Activated CD8-positive, alpha-beta memory T cell treated with anti-CD3 and anti-CD28 coated beads, Interleukin-2, amount 10 ng/mL, durations not matched to agents 7 days and 5 days (primary cell): ENCODE data around the gene SLC6A4. TPM values are rescaled to one million over a fixed set of nuclear protein-coding genes. Genes with fewer than 3 reads are reported as not detected.

Source experiments
- ATAC-seq: fragments of 150-1000 bp; cut with Tn5 transposase; one replicate; pipeline ENCODE4 v1.10.0; 2021; ENCODE audit warnings: moderate library complexity
- CTCF ChIA-PET: fragments of 350-600 bp; sonication (Branson Sonifier 250); formaldehyde crosslinking; loops from one replicate; lab custom pipeline; 2021; ENCODE audit warnings: antibody characterized with exemption; lab: Charles Lee
- DNase-seq: peaks from one replicate; pipeline ENCODE4 v3.0.0-alpha.2; 2020
- H3K27ac Mint-ChIP-seq: one replicate; pipeline ENCODE4 v1.8.0; 2021; ENCODE audit warnings: mild to moderate bottlenecking, mixed read lengths
- H3K27me3 Mint-ChIP-seq: one replicate; pipeline ENCODE4 v1.8.0; 2021; ENCODE audit warnings: mixed read lengths
- H3K36me3 Mint-ChIP-seq: one replicate; pipeline ENCODE4 v1.8.0; 2021; ENCODE audit warnings: mild to moderate bottlenecking, mixed read lengths
- H3K4me1 Mint-ChIP-seq: one replicate; pipeline ENCODE4 v1.8.0; 2021; ENCODE audit warnings: mixed read lengths
- H3K4me3 Mint-ChIP-seq: one replicate; pipeline ENCODE4 v1.8.0; 2021; ENCODE audit warnings: mild to moderate bottlenecking, moderate library complexity, mixed read lengths
- H3K9me3 Mint-ChIP-seq: one replicate; pipeline ENCODE4 v1.8.0; 2022; ENCODE audit warnings: low read depth, mixed read lengths
- total RNA-seq, 2 experiments: library from RNA; stranded (reverse); gene quantifications; one replicate each; pipeline ENCODE4 v1.2.3, GENCODE V29; 2021

The SLC6A4 gene
- total RNA-seq, result under 1 TPM in 1 of 2 experiments, not detected in 1; 0.12 TPM

- Mint-ChIP-seq H3K4me3 (peak within 1 kb of the TSS; percentile 61), H3K9me3 (no peaks in the 10 kb centered on the region), H3K27ac (no peak within 1 kb of the TSS), H3K36me3 (peaks cover 1% of the 10 kb centered on the region), H3K27me3 (peaks cover 69% of the 10 kb centered on the region), H3K4me1 (peaks cover 27% of the 10 kb centered on the region)
- ATAC-seq, result peak; percentile 40
- no peak for DNase-seq
- CTCF ChIA-PET, result interaction anchor here (0.9 to 4.1 kb wide), 7 partner anchors 65 to 144 kb away, joined by 3 to 21 read pairs (median 9); no protein-coding TSS in a partner anchor
Measured at GRCh38 chr17:30235386-30236296, at the start of gene SLC6A4. Gene SLC6A4, minus strand, starts transcription at chr17:30235697. Its CDS starts 13,739 bp downstream, at chr17:30221958.

- ATAC-seq, result no peak
- H3K27ac Mint-ChIP-seq, result no peak overlapping the region
- no peak overlapping the region for H3K4me3 Mint-ChIP-seq
- H3K9me3 Mint-ChIP-seq, result no peaks in the 10 kb centered on the region
- DNase-seq, result no peak
- H3K36me3 Mint-ChIP-seq, result peaks cover 39% of the 10 kb centered on the region
- H3K27me3 Mint-ChIP-seq, result no peaks in the 10 kb centered on the region
- CTCF ChIA-PET, result interaction anchor here (0.7 to 1.0 kb wide), 2 partner anchors 57 to 169 kb away, joined by 3 to 4 read pairs; no protein-coding TSS in a partner anchor
- peaks cover 9% of the 10 kb centered on the region for H3K4me1 Mint-ChIP-seq
Measured at GRCh38 chr17:30279156-30279555, 43.7 kb upstream of the SLC6A4 start.

- Mint-ChIP-seq H3K27me3 (no peaks in the 10 kb centered on the region), H3K9me3 (no peaks in the 10 kb centered on the region)
- CTCF ChIA-PET, result interaction anchor here (0.7 to 1.6 kb wide), 6 partner anchors 13 to 176 kb away, joined by 3 to 8 read pairs (median 4); partner anchors contain the start of gene BLMH
Measured at GRCh38 chr17:30278032-30278431, 42.5 kb upstream of the SLC6A4 start.

GRCh38 chr17:30275911-30276310 is 40.4 kb upstream of the SLC6A4 start:
- H3K27ac Mint-ChIP-seq, result no peak overlapping the region
- H3K9me3 Mint-ChIP-seq, result no peaks in the 10 kb centered on the region
- DNase-seq (no peak), ATAC-seq (no peak)
- H3K4me1 Mint-ChIP-seq, result peaks cover 9% of the 10 kb centered on the region
- H3K4me3 Mint-ChIP-seq, result no peak overlapping the region
- no peaks in the 10 kb centered on the region for H3K27me3 Mint-ChIP-seq
- CTCF ChIA-PET, result no interaction called here
- H3K36me3 Mint-ChIP-seq, result peaks cover 48% of the 10 kb centered on the region

More at GRCh38 chr17:30278032-30278431, 42.5 kb upstream of the SLC6A4 start:
- H3K27ac Mint-ChIP-seq, result no peak overlapping the region
- ATAC-seq (no peak), DNase-seq (no peak)
- H3K4me3 Mint-ChIP-seq, result no peak overlapping the region
- peaks cover 41% of the 10 kb centered on the region for H3K36me3 Mint-ChIP-seq
- H3K4me1 Mint-ChIP-seq, result peaks cover 9% of the 10 kb centered on the region

GRCh38 chr17:30274887-30275286 is 39.4 kb upstream of the SLC6A4 start:
- Mint-ChIP-seq H3K9me3 (no peaks in the 10 kb centered on the region), H3K27ac (no peak overlapping the region), H3K4me3 (no peak overlapping the region), H3K4me1 (peaks cover 9% of the 10 kb centered on the region), H3K27me3 (no peaks in the 10 kb centered on the region), H3K36me3 (peaks cover 46% of the 10 kb centered on the region)
- ATAC-seq (no peak), DNase-seq (no peak)
- CTCF ChIA-PET, result interaction anchor here (1.6 kb wide), 1 partner anchor 61 kb away, joined by 6 read pairs; no protein-coding TSS in a partner anchor

- Mint-ChIP-seq H3K27ac (no peak overlapping the region), H3K27me3 (no peaks in the 10 kb centered on the region), H3K9me3 (no peaks in the 10 kb centered on the region), H3K4me3 (no peak overlapping the region), H3K4me1 (peaks cover 9% of the 10 kb centered on the region), H3K36me3 (peaks cover 44% of the 10 kb centered on the region)
- DNase-seq (no peak), ATAC-seq (no peak)
- CTCF ChIA-PET, result interaction anchor here (0.8 to 1.4 kb wide), 4 partner anchors 8 to 252 kb away, joined by 3 read pairs; no protein-coding TSS in a partner anchor
Measured at GRCh38 chr17:30273373-30273772, 37.9 kb upstream of the SLC6A4 start.

- Mint-ChIP-seq H3K27ac (no peak overlapping the region), H3K27me3 (no peaks in the 10 kb centered on the region), H3K9me3 (no peaks in the 10 kb centered on the region), H3K4me3 (no peak overlapping the region), H3K4me1 (peaks cover 5% of the 10 kb centered on the region), H3K36me3 (peaks cover 49% of the 10 kb centered on the region)
- CTCF ChIA-PET, result interaction anchor here (0.9 to 1.7 kb wide), 2 partner anchors 65 to 146 kb away, joined by 3 to 5 read pairs; no protein-coding TSS in a partner anchor
- ATAC-seq, result no peak
- DNase-seq, result no peak
Measured at GRCh38 chr17:30271102-30271501, 35.6 kb upstream of the SLC6A4 start.

GRCh38 chr17:30267625-30268024 is 32.1 kb upstream of the SLC6A4 start:
- no peaks in the 10 kb centered on the region for H3K4me1 Mint-ChIP-seq
- DNase-seq (no peak), ATAC-seq (no peak)
- CTCF ChIA-PET, result interaction anchor here (1.3 to 3.3 kb wide), 2 partner anchors 69 to 163 kb away, joined by 3 to 12 read pairs; no protein-coding TSS in a partner anchor
- peaks cover 54% of the 10 kb centered on the region for H3K36me3 Mint-ChIP-seq
- no peaks in the 10 kb centered on the region for H3K27me3 Mint-ChIP-seq
- no peak overlapping the region for H3K27ac Mint-ChIP-seq
- no peaks in the 10 kb centered on the region for H3K9me3 Mint-ChIP-seq
- no peak overlapping the region for H3K4me3 Mint-ChIP-seq

- no peak for ATAC-seq
- no peak overlapping the region for H3K27ac Mint-ChIP-seq
- no peak for DNase-seq
- H3K27me3 Mint-ChIP-seq, result no peaks in the 10 kb centered on the region
- H3K4me1 Mint-ChIP-seq, result peaks cover 9% of the 10 kb centered on the region
- H3K9me3 Mint-ChIP-seq, result no peaks in the 10 kb centered on the region
- peaks cover 49% of the 10 kb centered on the region for H3K36me3 Mint-ChIP-seq
- H3K4me3 Mint-ChIP-seq, result no peak overlapping the region
- CTCF ChIA-PET, result no interaction called here
Measured at GRCh38 chr17:30263552-30264333, 28.2 kb upstream of the SLC6A4 start.

- no peaks in the 10 kb centered on the region for H3K9me3 Mint-ChIP-seq
- peaks cover 18% of the 10 kb centered on the region for H3K4me1 Mint-ChIP-seq
- CTCF ChIA-PET, result no interaction called here
- peaks cover 27% of the 10 kb centered on the region for H3K36me3 Mint-ChIP-seq
- H3K27ac Mint-ChIP-seq, result no peak overlapping the region
- DNase-seq, result no peak
- no peak overlapping the region for H3K4me3 Mint-ChIP-seq
- no peaks in the 10 kb centered on the region for H3K27me3 Mint-ChIP-seq
- ATAC-seq, result no peak
Measured at GRCh38 chr17:30256756-30257506, 21.4 kb upstream of the SLC6A4 start.

- no peaks in the 10 kb centered on the region for H3K9me3 Mint-ChIP-seq
- H3K36me3 Mint-ChIP-seq, result peaks cover 31% of the 10 kb centered on the region
- ATAC-seq, result no peak
- DNase-seq, result no peak
- no peak overlapping the region for H3K4me3 Mint-ChIP-seq
- H3K27ac Mint-ChIP-seq, result no peak overlapping the region
- no peaks in the 10 kb centered on the region for H3K27me3 Mint-ChIP-seq
- CTCF ChIA-PET, result interaction anchor here (1.3 to 1.4 kb wide), 2 partner anchors 10 to 149 kb away, joined by 3 read pairs; no protein-coding TSS in a partner anchor
- peaks cover 13% of the 10 kb centered on the region for H3K4me1 Mint-ChIP-seq
Measured at GRCh38 chr17:30254150-30254549, 18.7 kb upstream of the SLC6A4 start.

- Mint-ChIP-seq H3K36me3 (peaks cover 38% of the 10 kb centered on the region), H3K27ac (no peak overlapping the region), H3K27me3 (no peaks in the 10 kb centered on the region), H3K9me3 (no peaks in the 10 kb centered on the region), H3K4me1 (peaks cover 4% of the 10 kb centered on the region), H3K4me3 (no peak overlapping the region)
- CTCF ChIA-PET, result interaction anchor here (1.3 to 1.4 kb wide), 2 partner anchors 9 to 148 kb away, joined by 3 read pairs; no protein-coding TSS in a partner anchor
- ATAC-seq (no peak), DNase-seq (no peak)
Measured at GRCh38 chr17:30253312-30253711, 17.8 kb upstream of the SLC6A4 start.
